ENCODE measurements around the gene PIK3AP1.

Gene PIK3AP1

DNA sequence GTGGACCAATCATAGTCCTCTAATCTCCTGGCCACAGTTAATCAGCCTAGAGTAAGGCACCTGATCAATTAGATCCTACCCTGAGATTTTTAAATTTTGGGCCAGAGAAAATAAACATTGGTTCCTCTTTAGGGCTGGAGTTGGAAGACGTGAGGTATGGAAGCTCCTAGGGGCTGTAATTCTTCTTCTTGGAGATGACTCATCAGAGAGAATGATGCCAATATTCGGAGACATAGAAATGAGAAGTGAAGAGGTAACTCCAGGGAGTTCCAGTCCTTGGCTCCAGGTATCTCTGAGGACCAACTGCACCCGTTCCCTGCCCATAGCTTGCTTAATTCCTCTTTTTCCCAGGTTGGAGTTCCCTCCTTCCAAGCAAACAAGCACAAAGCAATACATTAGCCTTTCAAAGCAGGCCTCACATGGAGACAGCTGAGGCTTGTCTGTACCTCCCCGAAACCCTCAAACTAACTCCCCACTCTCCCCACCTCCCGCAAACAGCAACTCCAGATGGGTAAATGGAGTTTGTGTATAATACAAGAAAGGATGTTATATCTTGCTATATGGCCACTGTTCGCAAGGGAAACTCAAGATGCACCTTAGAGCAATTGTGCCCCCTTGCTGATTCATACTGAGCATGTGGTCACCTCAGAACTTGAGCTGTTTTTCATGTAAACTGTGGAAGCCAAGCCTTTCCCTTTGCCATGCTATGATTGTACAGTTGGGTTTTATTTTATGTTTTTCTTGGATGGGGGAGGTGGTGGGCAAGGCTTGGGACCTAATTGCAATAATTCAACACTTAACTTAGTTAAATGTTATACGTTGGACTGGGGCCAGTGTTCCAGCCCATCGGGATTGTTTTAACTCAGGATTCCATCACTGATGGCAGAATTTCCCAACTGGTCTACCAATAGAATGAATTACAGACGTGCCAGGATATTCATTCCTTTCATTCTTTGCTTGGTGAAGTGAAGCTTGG, 29.3 kb downstream of the PIK3AP1 start:
- no peak for DNase-seq
- TF ChIP-seq, protein P1, sequence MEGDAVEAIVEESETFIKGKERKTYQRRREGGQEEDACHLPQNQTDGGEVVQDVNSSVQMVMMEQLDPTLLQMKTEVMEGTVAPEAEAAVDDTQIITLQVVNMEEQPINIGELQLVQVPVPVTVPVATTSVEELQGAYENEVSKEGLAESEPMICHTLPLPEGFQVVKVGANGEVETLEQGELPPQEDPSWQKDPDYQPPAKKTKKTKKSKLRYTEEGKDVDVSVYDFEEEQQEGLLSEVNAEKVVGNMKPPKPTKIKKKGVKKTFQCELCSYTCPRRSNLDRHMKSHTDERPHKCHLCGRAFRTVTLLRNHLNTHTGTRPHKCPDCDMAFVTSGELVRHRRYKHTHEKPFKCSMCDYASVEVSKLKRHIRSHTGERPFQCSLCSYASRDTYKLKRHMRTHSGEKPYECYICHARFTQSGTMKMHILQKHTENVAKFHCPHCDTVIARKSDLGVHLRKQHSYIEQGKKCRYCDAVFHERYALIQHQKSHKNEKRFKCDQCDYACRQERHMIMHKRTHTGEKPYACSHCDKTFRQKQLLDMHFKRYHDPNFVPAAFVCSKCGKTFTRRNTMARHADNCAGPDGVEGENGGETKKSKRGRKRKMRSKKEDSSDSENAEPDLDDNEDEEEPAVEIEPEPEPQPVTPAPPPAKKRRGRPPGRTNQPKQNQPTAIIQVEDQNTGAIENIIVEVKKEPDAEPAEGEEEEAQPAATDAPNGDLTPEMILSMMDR (IDR thresholded peaks at IDR 0.05): no peak
- Mint-ChIP-seq H3K4me1 (no peaks in the 10 kb centered on the region), H3K27me3 (ENCODE audit: low read depth, poor library complexity) (peaks cover 8% of the 10 kb centered on the region), H3K27ac (no peak overlapping the region), H3K9me3 (peaks cover 4% of the 10 kb centered on the region), H3K4me3 (no peak overlapping the region), H3K36me3 (ENCODE audit: low read depth) (no peaks in the 10 kb centered on the region)

DNA sequence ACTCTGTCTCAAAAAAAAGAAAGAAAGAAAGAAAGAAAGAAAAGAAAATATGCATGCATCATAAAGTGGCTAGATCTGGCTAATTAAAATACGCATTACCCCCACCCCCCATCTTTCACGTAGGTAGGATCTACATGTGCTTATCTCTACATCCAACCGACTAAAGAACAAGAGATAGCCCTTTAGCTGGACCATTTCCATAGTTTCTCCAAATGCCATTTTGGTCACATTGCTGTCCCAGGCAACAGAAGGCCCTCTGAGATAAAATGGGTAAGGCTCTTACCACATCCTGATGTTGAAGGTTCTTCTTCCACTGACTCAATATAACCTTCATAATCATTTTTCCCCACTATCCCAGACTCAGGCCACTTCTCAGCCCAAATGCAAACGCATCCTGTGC, 31.5 kb downstream of the PIK3AP1 start:
- H3K9me3 Mint-ChIP-seq: peaks cover 4% of the 10 kb centered on the region
- peaks cover 11% of the 10 kb centered on the region for H3K27me3 Mint-ChIP-seq (ENCODE audit: low read depth, poor library complexity)
- TF ChIP-seq, protein P1 (IDR thresholded peaks at IDR 0.05): no peak
- H3K36me3 Mint-ChIP-seq (ENCODE audit: low read depth): no peaks in the 10 kb centered on the region
- H3K4me1 Mint-ChIP-seq: no peaks in the 10 kb centered on the region
- H3K4me3 Mint-ChIP-seq: no peak overlapping the region
- H3K27ac Mint-ChIP-seq: no peak overlapping the region
- no peak for DNase-seq

DNA sequence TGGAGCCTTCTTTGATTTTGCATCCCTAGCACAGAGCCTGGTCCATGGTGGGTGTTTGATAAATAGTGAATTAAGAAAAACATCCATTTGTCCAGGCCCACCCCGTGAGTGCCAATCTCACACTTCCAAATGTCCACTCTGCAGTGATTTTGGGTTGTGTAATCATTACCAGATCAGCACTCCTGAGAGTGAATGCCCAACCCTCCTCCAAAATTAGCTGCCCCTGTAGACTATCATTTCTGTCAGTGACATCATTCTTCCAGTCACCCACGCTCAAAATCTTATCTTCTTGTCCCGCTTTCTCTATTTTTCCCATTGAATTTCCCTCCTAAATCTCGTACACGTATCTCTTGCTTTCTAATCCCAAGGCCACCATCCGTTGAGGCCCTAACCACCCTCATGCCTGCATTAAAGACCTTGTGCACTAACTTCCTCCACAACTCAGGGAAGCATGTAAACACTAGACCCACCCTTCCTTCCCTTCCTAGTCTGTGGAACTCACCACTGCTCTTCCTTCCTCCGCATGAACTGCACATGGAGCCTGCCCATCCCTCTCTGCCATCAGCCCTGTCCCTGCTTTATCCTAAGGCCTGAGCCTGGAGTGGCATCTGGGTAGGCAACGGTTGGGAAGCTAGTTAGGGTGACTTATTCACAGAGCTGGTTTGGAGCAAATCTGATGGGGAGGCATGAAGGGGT, 32.8 kb downstream of the PIK3AP1 start:
- Mint-ChIP-seq H3K9me3 (peaks cover 4% of the 10 kb centered on the region), H3K36me3 (ENCODE audit: low read depth) (no peaks in the 10 kb centered on the region), H3K4me1 (no peaks in the 10 kb centered on the region), H3K27ac (no peak overlapping the region), H3K4me3 (no peak overlapping the region), H3K27me3 (ENCODE audit: low read depth, poor library complexity) (peaks cover 11% of the 10 kb centered on the region)
- TF ChIP-seq, protein P1 (IDR thresholded peaks at IDR 0.05): no peak
- no peak for DNase-seq

DNA sequence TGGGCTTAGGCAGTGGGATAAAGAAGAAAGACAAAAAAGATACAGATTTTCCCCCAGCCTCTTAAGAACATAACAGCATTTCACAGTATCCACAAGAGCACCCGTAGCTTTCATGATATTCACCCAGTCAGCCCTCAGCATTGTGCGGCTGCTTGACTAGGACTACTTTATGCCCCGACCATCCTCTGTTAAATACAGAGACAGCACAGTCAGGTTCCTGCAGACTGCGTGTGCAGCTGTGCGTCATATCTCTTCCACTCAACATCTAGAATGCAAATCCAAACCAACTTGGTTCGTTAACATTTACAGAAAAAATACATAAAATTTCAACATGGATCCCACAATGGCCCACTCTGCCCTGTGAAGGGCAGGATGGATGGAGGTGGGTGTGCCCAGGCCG, 33.8 kb downstream of the PIK3AP1 start:
- Mint-ChIP-seq H3K4me1 (no peaks in the 10 kb centered on the region), H3K27ac (no peak overlapping the region), H3K9me3 (peaks cover 4% of the 10 kb centered on the region), H3K36me3 (ENCODE audit: low read depth) (no peaks in the 10 kb centered on the region), H3K27me3 (ENCODE audit: low read depth, poor library complexity) (peaks cover 11% of the 10 kb centered on the region), H3K4me3 (no peak overlapping the region)
- DNase-seq: no peak
- TF ChIP-seq, protein P1 (IDR thresholded peaks at IDR 0.05): no peak

DNA sequence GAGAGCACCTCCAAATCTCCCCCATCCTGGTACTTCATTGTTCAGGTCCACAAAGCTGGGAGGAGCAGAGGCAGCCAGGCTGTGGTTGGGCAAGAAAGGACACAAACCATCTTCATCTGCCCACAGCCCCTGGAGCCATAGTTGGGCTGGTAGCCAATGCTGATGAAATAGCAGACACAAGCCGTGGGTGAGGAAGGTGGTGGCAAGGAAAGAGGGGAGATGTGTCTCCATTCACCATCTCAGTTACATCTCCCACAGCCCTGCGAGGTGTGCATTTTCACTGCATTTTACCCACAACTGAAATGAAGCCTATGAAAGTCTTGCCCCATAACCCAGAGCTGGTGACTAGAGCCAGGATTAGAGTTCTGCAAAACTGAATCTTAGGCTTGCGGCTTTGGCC, 35.0 kb downstream of the PIK3AP1 start:
- TF ChIP-seq, protein P1 (IDR thresholded peaks at IDR 0.05): no peak
- Mint-ChIP-seq H3K27ac (no peak overlapping the region), H3K9me3 (peaks cover 4% of the 10 kb centered on the region), H3K4me1 (peaks cover 4% of the 10 kb centered on the region), H3K36me3 (ENCODE audit: low read depth) (no peaks in the 10 kb centered on the region), H3K27me3 (ENCODE audit: low read depth, poor library complexity) (peaks cover 11% of the 10 kb centered on the region), H3K4me3 (no peak overlapping the region)
- no peak for DNase-seq

Data from nephron progenitor cell (in vitro differentiated cells).